ENCODE data around the gene MACROD2.

DNA sequence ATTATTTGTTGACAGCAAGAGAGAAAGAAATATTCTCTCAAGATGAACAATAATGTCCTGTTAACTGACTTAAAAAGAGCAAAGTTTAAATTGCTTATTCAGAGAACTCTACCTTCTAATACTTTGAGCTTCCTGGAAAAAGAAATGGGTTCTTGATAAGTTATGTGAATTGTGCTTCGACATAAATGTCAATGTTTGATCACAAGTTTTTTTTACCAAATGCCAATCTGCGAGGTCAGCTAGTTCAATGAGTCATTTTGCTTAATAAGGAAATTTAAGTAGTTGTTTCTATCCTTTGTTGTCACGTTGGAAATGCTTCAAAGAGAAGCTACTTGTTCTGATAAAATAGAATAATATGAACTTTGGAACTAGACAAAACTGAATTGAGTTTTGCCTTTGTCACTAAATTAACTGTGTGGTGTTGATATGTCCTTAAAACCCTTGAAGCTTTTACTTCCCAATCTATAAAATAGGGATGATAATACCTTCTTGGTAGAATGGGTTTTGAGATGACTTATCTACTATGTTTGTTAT lies 984.2 kb downstream of the MACROD2 start:
- TF ChIP-seq, protein P1, sequence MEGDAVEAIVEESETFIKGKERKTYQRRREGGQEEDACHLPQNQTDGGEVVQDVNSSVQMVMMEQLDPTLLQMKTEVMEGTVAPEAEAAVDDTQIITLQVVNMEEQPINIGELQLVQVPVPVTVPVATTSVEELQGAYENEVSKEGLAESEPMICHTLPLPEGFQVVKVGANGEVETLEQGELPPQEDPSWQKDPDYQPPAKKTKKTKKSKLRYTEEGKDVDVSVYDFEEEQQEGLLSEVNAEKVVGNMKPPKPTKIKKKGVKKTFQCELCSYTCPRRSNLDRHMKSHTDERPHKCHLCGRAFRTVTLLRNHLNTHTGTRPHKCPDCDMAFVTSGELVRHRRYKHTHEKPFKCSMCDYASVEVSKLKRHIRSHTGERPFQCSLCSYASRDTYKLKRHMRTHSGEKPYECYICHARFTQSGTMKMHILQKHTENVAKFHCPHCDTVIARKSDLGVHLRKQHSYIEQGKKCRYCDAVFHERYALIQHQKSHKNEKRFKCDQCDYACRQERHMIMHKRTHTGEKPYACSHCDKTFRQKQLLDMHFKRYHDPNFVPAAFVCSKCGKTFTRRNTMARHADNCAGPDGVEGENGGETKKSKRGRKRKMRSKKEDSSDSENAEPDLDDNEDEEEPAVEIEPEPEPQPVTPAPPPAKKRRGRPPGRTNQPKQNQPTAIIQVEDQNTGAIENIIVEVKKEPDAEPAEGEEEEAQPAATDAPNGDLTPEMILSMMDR (IDR thresholded peaks at IDR 0.05): no peak
- TF ChIP-seq POLR2AphosphoS5 (IDR thresholded peaks at IDR 0.05): no peak
